ENCODE data around the gene SORBS1.

DNA sequence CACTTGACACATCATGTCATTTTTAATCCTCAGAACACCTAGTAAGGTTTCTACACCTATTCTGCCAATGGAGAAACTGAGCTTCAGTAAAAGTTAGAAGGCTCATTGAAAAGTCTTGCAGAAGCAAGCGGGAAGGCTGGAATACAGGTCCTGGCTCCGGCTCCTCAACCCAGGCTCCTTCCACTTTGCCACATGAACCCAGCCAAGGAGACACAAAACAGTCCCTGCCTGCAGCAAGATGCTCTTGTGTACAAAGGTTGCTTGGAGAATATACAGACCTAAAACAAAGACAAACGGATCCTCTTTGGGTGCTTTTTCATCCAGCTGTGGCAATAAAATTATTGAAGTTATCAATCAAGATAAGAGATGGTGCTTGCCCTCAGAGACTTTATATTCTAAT is 106.8 kb downstream of the SORBS1 start:
- TF ChIP-seq CTCF (IDR thresholded peaks at IDR 0.05) (no peak), POLR2A (IDR thresholded peaks at IDR 0.05) (no peak)

Measured in testis (tissue), 2 donors.